HepG2 (cell line): Measurements from ENCODE around the gene RNU1-2. TPM values are rescaled to one million over a fixed set of nuclear protein-coding genes. Genes with fewer than 3 reads are reported as not detected.

Experiments
- GABPB1 ChIP-seq: IDR thresholded peaks from 2 replicates; pipeline ENCODE4 v1.6.1; 2016; ENCODE audit warnings: mild to moderate bottlenecking, missing genetic modification reagents, moderate library complexity, missing compliant biosample characterization
- KAT8 ChIP-seq: IDR thresholded peaks from 2 replicates; pipeline ENCODE4 v1.6.1; 2016; ENCODE audit warnings: missing genetic modification reagents, missing compliant biosample characterization
- KMT2B ChIP-seq: IDR thresholded peaks from 2 replicates; pipeline ENCODE4 v1.6.1; 2016; ENCODE audit warnings: missing genetic modification reagents, missing compliant biosample characterization
- PHF8 ChIP-seq: sonication (generic); formaldehyde crosslinking; IDR thresholded peaks from 2 replicates; pipeline ENCODE4 v1.5.0; 2020; ENCODE audit warnings: missing genetic modification reagents
- POLR2A ChIP-seq, 2 experiments: IDR thresholded peaks; 2 replicates each; pipeline ENCODE4 v1.6.1; 2011; ENCODE audit warnings: low read depth in 2 of 2, low read length in 2 of 2, mild to moderate bottlenecking in 1 of 2, moderate library complexity in 1 of 2; ENCODE audit not compliant: insufficient read depth in 1 of 2
- SIN3A ChIP-seq: IDR thresholded peaks from 2 replicates; pipeline ENCODE4 v1.6.1; 2011; ENCODE audit warnings: low read depth, mild to moderate bottlenecking, control low read depth, low read length, borderline replicate concordance
- SP4 ChIP-seq: sonication (generic); formaldehyde crosslinking; IDR thresholded peaks from 2 replicates; pipeline ENCODE4 v1.8.1; 2023; ENCODE audit warnings: mild to moderate bottlenecking, missing genetic modification reagents
- ZNF224 ChIP-seq: sonication (generic); formaldehyde crosslinking; IDR thresholded peaks from 2 replicates; pipeline ENCODE4 v1.5.0; 2020; ENCODE audit warnings: mild to moderate bottlenecking, missing genetic modification reagents
- ZNF883 ChIP-seq: sonication (generic); formaldehyde crosslinking; IDR thresholded peaks from 2 replicates; pipeline ENCODE4 v1.5.1; 2020; ENCODE audit warnings: mild to moderate bottlenecking, missing genetic modification reagents; ENCODE audit errors: not compliant biosample characterization
- ZSCAN31 ChIP-seq: sonication (generic); formaldehyde crosslinking; IDR thresholded peaks from 2 replicates; pipeline ENCODE4 v1.5.0; 2020; ENCODE audit warnings: low read depth, mild to moderate bottlenecking, missing genetic modification reagents
- polyA plus RNA-seq, 8 experiments: library from polyadenylated mRNA; depleted of rRNA in 3 of 8; stranded (reverse) in 7 of 8; unstranded in 1 of 8; fragments of >200 nt; fragmentation: Illumina TruSeq in 4 of 8; extraction: Trizol in 4 of 8; gene quantifications; 2 replicates each; pipeline versions ENCODE4 v1.2.1 to v1.2.3, GENCODE V29; 2011 to 2016; ENCODE audit warnings: low read depth in 4 of 8, missing spikeins in 1 of 8, mixed read lengths in 1 of 8; ENCODE audit not compliant: insufficient read depth in 1 of 8
- total RNA-seq, 5 experiments: library from RNA; depleted of rRNA; stranded (reverse); fragments of >200 nt; fragmentation: Illumina TruSeq; extraction: Trizol; gene quantifications; 2 replicates each; pipeline ENCODE4 v1.2.3, GENCODE V29; 2016; ENCODE audit warnings: low read depth in 1 of 5
- TF ChIP-seq, protein P1 (sequence below): sonication (generic); formaldehyde crosslinking; IDR thresholded peaks from 2 replicates; pipeline ENCODE4 v1.5.1; 2020; ENCODE audit warnings: mild to moderate bottlenecking, missing genetic modification reagents
- TF ChIP-seq, protein P2 (sequence below): sonication (generic); formaldehyde crosslinking; conservative IDR thresholded peaks from 2 replicates; pipeline ENCODE4 v1.8.0; 2022; ENCODE audit warnings: mild to moderate bottlenecking, moderate library complexity, missing genetic modification reagents
- TF ChIP-seq, protein P3 (sequence below): sonication (generic); formaldehyde crosslinking; IDR thresholded peaks from 2 replicates; pipeline ENCODE4 v1.5.1; 2020; ENCODE audit warnings: mild to moderate bottlenecking, missing genetic modification reagents, moderate library complexity
- TF ChIP-seq, protein P4 (sequence below), 2 experiments: sonication (generic) in 1 of 2; formaldehyde crosslinking in 1 of 2; IDR thresholded peaks; 2 replicates each; pipeline versions ENCODE4 v1.4.0 to v1.6.1; 2018 to 2020; ENCODE audit warnings: missing genetic modification reagents in 2 of 2, borderline replicate concordance in 1 of 2, low read depth in 1 of 2, mild to moderate bottlenecking in 1 of 2, missing biosample characterization in 1 of 2
- TF ChIP-seq, protein P5 (sequence below): sonication (generic); formaldehyde crosslinking; IDR thresholded peaks from 2 replicates; pipeline ENCODE4 v1.8.0; 2022; ENCODE audit warnings: mild to moderate bottlenecking, missing genetic modification reagents, moderate library complexity

Gene RNU1-2
- total and polyA plus RNA-seq, 2 of the 13 experiments (the other 11 are each of a cell fraction or from before 2014, with no cell fraction given), result under 0.01 to 11,018 TPM

DNA sequence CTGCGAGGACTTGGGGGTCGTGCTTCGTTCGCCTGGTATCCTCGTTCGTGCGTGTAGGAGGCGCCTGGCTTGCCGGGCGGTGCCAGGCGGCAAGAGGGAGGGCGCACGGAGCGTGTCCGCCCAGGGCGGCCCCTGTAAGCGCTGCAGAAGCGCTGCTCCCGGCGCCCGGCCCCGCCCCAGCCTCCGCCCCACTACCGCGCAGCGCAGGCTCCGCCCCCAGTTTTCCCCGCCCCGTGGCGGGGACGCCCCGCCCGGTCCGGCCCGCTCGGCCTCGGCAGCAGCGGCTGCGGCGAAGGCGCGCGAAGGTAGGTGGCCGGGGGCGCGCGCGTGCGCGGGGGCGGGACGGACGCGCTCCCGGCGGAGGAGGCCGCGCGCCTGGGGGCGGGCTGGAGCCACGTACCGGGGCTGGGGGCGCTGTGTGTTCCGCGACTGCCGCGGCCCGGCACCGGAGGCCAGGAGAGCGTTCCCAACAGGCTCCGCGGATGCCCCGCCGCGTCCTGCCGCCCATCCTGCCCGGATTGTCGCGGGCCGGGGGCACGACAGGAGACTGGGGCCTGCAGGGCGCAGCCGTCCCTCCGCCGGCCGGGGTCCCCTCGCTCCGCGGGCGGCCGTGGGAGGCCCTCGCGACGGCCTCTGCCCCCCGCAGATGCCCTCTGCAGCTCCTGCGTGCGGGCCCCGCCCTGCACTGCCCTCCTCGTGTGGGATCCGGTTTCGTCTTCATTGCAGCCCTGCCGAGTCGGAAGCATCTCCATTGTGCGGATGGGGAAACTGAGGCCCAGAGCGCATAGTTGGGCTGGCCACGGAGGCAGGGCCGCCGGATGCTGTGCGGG is 18.3 kb downstream of the RNU1-2 start (continued):
- TF ChIP-seq, protein P1, sequence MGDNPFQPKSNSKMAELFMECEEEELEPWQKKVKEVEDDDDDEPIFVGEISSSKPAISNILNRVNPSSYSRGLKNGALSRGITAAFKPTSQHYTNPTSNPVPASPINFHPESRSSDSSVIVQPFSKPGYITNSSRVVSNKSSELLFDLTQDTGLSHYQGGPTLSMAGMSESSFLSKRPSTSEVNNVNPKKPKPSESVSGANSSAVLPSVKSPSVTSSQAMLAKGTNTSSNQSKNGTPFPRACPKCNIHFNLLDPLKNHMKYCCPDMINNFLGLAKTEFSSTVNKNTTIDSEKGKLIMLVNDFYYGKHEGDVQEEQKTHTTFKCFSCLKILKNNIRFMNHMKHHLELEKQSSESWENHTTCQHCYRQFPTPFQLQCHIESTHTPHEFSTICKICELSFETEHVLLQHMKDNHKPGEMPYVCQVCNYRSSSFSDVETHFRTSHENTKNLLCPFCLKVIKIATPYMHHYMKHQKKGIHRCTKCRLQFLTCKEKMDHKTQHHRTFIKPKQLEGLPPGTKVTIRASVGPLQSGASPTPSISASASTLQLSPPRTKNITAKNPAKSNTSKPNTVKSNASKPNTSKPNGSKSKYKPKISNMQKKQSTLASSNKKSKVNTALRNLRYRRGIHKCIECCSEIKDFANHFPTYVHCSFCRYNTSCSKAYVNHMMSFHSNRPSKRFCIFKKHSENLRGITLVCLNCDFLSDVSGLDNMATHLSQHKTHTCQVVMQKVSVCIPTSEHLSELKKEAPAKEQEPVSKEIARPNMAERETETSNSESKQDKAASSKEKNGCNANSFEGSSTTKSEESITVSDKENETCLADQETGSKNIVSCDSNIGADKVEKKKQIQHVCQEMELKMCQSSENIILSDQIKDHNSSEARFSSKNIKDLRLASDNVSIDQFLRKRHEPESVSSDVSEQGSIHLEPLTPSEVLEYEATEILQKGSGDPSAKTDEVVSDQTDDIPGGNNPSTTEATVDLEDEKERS (CRISPR knock-in tag), result no peak
- TF ChIP-seq GABPB1 (peak; percentile 29; the same call in 1 of the 2 replicates), SIN3A (peak; percentile 58; the same call in 1 of the 2 replicates), SP4 (CRISPR knock-in tag) (peak; percentile 81), PHF8 (CRISPR knock-in tag) (peak; percentile 81), KAT8 (CRISPR knock-in tag) (0 out of 2 replicates have a peak, but pooled peaks have one; percentile 31), POLR2A (IDR thresholded peaks at IDR 0.05; ENCODE audit: insufficient read depth in 1 of 2, low read depth in 2 of 2, low read length in 2 of 2) (peak; percentile 51 to 69; a peak in 3 of 4 replicates), ZNF224 (CRISPR knock-in tag) (no peak), KMT2B (CRISPR knock-in tag) (no peak; the same call in 1 of the 2 replicates), ZSCAN31 (CRISPR knock-in tag) (peak; percentile 36; the same call in 1 of the 2 replicates), ZNF883 (peak; percentile 15)
- TF ChIP-seq, protein P2, sequence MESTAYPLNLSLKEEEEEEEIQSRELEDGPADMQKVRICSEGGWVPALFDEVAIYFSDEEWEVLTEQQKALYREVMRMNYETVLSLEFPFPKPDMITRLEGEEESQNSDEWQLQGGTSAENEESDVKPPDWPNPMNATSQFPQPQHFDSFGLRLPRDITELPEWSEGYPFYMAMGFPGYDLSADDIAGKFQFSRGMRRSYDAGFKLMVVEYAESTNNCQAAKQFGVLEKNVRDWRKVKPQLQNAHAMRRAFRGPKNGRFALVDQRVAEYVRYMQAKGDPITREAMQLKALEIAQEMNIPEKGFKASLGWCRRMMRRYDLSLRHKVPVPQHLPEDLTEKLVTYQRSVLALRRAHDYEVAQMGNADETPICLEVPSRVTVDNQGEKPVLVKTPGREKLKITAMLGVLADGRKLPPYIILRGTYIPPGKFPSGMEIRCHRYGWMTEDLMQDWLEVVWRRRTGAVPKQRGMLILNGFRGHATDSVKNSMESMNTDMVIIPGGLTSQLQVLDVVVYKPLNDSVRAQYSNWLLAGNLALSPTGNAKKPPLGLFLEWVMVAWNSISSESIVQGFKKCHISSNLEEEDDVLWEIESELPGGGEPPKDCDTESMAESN (CRISPR knock-in tag), result peak; percentile 32; the same call in 1 of the 2 replicates
- TF ChIP-seq, protein P3, sequence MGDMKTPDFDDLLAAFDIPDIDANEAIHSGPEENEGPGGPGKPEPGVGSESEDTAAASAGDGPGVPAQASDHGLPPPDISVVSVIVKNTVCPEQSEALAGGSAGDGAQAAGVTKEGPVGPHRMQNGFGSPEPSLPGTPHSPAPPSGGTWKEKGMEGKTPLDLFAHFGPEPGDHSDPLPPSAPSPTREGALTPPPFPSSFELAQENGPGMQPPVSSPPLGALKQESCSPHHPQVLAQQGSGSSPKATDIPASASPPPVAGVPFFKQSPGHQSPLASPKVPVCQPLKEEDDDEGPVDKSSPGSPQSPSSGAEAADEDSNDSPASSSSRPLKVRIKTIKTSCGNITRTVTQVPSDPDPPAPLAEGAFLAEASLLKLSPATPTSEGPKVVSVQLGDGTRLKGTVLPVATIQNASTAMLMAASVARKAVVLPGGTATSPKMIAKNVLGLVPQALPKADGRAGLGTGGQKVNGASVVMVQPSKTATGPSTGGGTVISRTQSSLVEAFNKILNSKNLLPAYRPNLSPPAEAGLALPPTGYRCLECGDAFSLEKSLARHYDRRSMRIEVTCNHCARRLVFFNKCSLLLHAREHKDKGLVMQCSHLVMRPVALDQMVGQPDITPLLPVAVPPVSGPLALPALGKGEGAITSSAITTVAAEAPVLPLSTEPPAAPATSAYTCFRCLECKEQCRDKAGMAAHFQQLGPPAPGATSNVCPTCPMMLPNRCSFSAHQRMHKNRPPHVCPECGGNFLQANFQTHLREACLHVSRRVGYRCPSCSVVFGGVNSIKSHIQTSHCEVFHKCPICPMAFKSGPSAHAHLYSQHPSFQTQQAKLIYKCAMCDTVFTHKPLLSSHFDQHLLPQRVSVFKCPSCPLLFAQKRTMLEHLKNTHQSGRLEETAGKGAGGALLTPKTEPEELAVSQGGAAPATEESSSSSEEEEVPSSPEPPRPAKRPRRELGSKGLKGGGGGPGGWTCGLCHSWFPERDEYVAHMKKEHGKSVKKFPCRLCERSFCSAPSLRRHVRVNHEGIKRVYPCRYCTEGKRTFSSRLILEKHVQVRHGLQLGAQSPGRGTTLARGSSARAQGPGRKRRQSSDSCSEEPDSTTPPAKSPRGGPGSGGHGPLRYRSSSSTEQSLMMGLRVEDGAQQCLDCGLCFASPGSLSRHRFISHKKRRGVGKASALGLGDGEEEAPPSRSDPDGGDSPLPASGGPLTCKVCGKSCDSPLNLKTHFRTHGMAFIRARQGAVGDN (CRISPR knock-in tag), result peak; percentile 89
- TF ChIP-seq, protein P4, sequence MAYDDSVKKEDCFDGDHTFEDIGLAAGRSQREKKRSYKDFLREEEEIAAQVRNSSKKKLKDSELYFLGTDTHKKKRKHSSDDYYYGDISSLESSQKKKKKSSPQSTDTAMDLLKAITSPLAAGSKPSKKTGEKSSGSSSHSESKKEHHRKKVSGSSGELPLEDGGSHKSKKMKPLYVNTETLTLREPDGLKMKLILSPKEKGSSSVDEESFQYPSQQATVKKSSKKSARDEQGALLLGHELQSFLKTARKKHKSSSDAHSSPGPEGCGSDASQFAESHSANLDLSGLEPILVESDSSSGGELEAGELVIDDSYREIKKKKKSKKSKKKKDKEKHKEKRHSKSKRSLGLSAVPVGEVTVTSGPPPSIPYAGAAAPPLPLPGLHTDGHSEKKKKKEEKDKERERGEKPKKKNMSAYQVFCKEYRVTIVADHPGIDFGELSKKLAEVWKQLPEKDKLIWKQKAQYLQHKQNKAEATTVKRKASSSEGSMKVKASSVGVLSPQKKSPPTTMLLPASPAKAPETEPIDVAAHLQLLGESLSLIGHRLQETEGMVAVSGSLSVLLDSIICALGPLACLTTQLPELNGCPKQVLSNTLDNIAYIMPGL (CRISPR knock-in tag; IDR thresholded peaks at IDR 0.05; ENCODE audit: borderline replicate concordance in 1 of 2, low read depth in 1 of 2), result peak in 1 of 2 experiments; percentile 63; a peak in 1 of 4 replicates
- TF ChIP-seq, protein P5, sequence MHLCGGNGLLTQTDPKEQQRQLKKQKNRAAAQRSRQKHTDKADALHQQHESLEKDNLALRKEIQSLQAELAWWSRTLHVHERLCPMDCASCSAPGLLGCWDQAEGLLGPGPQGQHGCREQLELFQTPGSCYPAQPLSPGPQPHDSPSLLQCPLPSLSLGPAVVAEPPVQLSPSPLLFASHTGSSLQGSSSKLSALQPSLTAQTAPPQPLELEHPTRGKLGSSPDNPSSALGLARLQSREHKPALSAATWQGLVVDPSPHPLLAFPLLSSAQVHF (CRISPR knock-in tag), result no peak
